ENCODE measurements around the gene ACY1.

Gene ACY1

GRCh38 chr3:51982838-51983577 is at the start of gene ACY1:
TSS of gene ACY1 (plus strand) at chr3:51983535. CDS start at chr3:51984065, 530 bp downstream.
- H3K4me3 ChIP-seq (ENCODE audit: low read depth, low read length) = peak within 1 kb of the TSS; percentile 71
- TF ChIP-seq CTCF (IDR thresholded peaks at IDR 0.05; ENCODE audit: insufficient read depth, low read length, missing control alignments) = no peak
- ChIA-PET POLR2A (interaction anchor here (1.0 to 3.6 kb wide), 8 partner anchors 8 to 206 kb away, joined by 3 to 35 read pairs (median 5); partner anchors contain the start of genes ABHD14B, DUSP7, PCBP4 and RPL29), CTCF (interaction anchor here (0.8 to 4.5 kb wide), 10 partner anchors 8 to 356 kb away, joined by 3 to 80 read pairs (median 6); partner anchors contain the start of genes ABHD14A, ABHD14B, PARP3 and RPL29)
- no peak for DNase-seq (ENCODE audit: low read depth, low spot score)

GRCh38 chr3:51934139-51934850 is 49.0 kb upstream of the ACY1 start:
- POLR2A ChIA-PET = no interaction called here
- no peak for TF ChIP-seq CTCF (IDR thresholded peaks at IDR 0.05; ENCODE audit: insufficient read depth, low read length, missing control alignments)
- DNase-seq (ENCODE audit: low read depth, low spot score) = no peak
- no peak overlapping the region for H3K4me3 ChIP-seq (ENCODE audit: low read depth, low read length)
- CTCF ChIA-PET = no interaction called here

GRCh38 chr3:51934991-51935885 is 48.1 kb upstream of the ACY1 start:
- H3K4me3 ChIP-seq (ENCODE audit: low read depth, low read length) = no peak overlapping the region
- no peak for TF ChIP-seq CTCF (IDR thresholded peaks at IDR 0.05; ENCODE audit: insufficient read depth, low read length, missing control alignments)
- ChIA-PET CTCF (interaction anchor here (1.0 kb wide), 1 partner anchor 70 kb away, joined by 3 read pairs; no protein-coding TSS in a partner anchor), POLR2A (no interaction called here)
- no peak for DNase-seq (ENCODE audit: low read depth, low spot score)

GRCh38 chr3:51935886-51936755 is 47.2 kb upstream of the ACY1 start:
- POLR2A ChIA-PET = no interaction called here
- DNase-seq (ENCODE audit: low read depth, low spot score) = no peak
- CTCF ChIA-PET = interaction anchor here (1.0 to 1.4 kb wide), 2 partner anchors 38 to 69 kb away, joined by 3 read pairs; partner anchors contain the start of gene ABHD14B
- no peak overlapping the region for H3K4me3 ChIP-seq (ENCODE audit: low read depth, low read length)
- TF ChIP-seq CTCF (IDR thresholded peaks at IDR 0.05; ENCODE audit: insufficient read depth, low read length, missing control alignments) = no peak

- ChIA-PET CTCF (interaction anchor here (1.4 kb wide), 1 partner anchor 37 kb away, joined by 3 read pairs; the partner anchor contains the start of gene ABHD14B), POLR2A (no interaction called here)
- TF ChIP-seq CTCF (IDR thresholded peaks at IDR 0.05; ENCODE audit: insufficient read depth, low read length, missing control alignments) = no peak
- DNase-seq (ENCODE audit: low read depth, low spot score) = no peak
- no peak overlapping the region for H3K4me3 ChIP-seq (ENCODE audit: low read depth, low read length)
Observed at GRCh38 chr3:51937014-51937413, 46.3 kb upstream of the ACY1 start.

All from AG04449 (cell line).